Esophagus muscularis mucosa (tissue), 4 donors: ENCODE results near the gene SHTN1.

Source experiments
- CTCF ChIP-seq, 3 experiments: fragments of 200-600 bp in 2 of 3; fragments of 450-650 bp in 1 of 3; sonication (generic) in 2 of 3; IDR thresholded peaks; one replicate each; pipeline ENCODE4 v1.5.1; 2017 to 2019; ENCODE audit warnings: antibody characterized with exemption in 3 of 3, mild to moderate bottlenecking in 2 of 3, moderate library complexity in 1 of 3
- EP300 ChIP-seq: sonication (generic); formaldehyde crosslinking; IDR thresholded peaks from one replicate; pipeline ENCODE4 v1.6.1; 2017; ENCODE audit warnings: antibody characterized with exemption
- POLR2A ChIP-seq: fragments of 450-650 bp; IDR thresholded peaks from one replicate; pipeline ENCODE4 v1.6.1; 2017; ENCODE audit warnings: antibody characterized with exemption, moderate library complexity, mild to moderate bottlenecking, low read depth
- POLR2AphosphoS5 ChIP-seq, 2 donors: sonication (generic); formaldehyde crosslinking; IDR thresholded peaks; one replicate each; pipeline ENCODE4 v1.6.1; 2017; ENCODE audit warnings: antibody characterized with exemption in 2 of 2

- TF ChIP-seq CTCF (IDR thresholded peaks at IDR 0.05) = no peak
- no peak for TF ChIP-seq EP300
- no peak for TF ChIP-seq POLR2AphosphoS5 (IDR thresholded peaks at IDR 0.05)
- TF ChIP-seq POLR2A = no peak
Observed at GRCh38 chr10:116912162-116912561, 92.8 kb downstream of the SHTN1 start.
